Calu3 (cell line): ENCODE data around the gene CDYL. TPM values are rescaled to one million over a fixed set of nuclear protein-coding genes. Genes with fewer than 3 reads are reported as not detected.

Source experiments
- BruUV-seq: library from RNA; stranded (reverse); fragments of 400-500 nt; replicated peaks from 2 replicates; lab custom pipeline; 2021; lab: Mats Ljungman, UMichigan
- CTCF ChIA-PET: fragments of 300-600 bp; sonication (Branson Sonifier 250); formaldehyde crosslinking; loops from one replicate; lab custom pipeline; 2022; ENCODE audit warnings: antibody characterized with exemption; lab: Charles Lee
- DNase-seq: peaks from one replicate; pipeline ENCODE4 v3.0.0; 2022
- H3K27ac Mint-ChIP-seq: one replicate; pipeline ENCODE4 v1.8.0; 2022; ENCODE audit warnings: mixed read lengths; ENCODE audit not compliant: unreplicated experiment
- H3K27me3 Mint-ChIP-seq: one replicate; pipeline ENCODE4 v1.8.0; 2022; ENCODE audit warnings: mixed read lengths; ENCODE audit not compliant: unreplicated experiment
- H3K36me3 Mint-ChIP-seq: one replicate; pipeline ENCODE4 v1.8.0; 2022; ENCODE audit warnings: mild to moderate bottlenecking, moderate library complexity, mixed read lengths; ENCODE audit not compliant: insufficient read depth, unreplicated experiment
- H3K4me1 Mint-ChIP-seq: one replicate; pipeline ENCODE4 v1.8.0; 2022; ENCODE audit warnings: mild to moderate bottlenecking, low read depth, mixed read lengths; ENCODE audit not compliant: unreplicated experiment
- H3K4me3 Mint-ChIP-seq: one replicate; pipeline ENCODE4 v1.8.0; 2022; ENCODE audit warnings: mild to moderate bottlenecking, low read depth, moderate library complexity, mixed read lengths; ENCODE audit not compliant: unreplicated experiment
- H3K9me3 Mint-ChIP-seq: one replicate; pipeline ENCODE4 v1.8.0; 2022; ENCODE audit warnings: low read depth, mixed read lengths; ENCODE audit not compliant: unreplicated experiment
- CTCF ChIP-seq: fragments of 200-600 bp; IDR thresholded peaks from one replicate; pipeline ENCODE4 v1.8.0; 2022; ENCODE audit warnings: antibody characterized with exemption; ENCODE audit not compliant: unreplicated experiment
- intact Hi-C: fragments of 100-400 bp; cut with micrococcal nuclease; formaldehyde crosslinking; loops from one replicate; pipeline ENCODE4 v1.10.0; 2022; ENCODE audit not compliant: unreplicated experiment
- total RNA-seq: library from RNA; stranded (reverse); gene quantifications from 2 replicates; pipeline ENCODE4 v1.2.3, GENCODE V29; 2022

Gene CDYL
- total RNA-seq, 1 experiment from 2014 or later = 48.9 TPM

- no peak for DNase-seq
- CTCF ChIA-PET = no interaction called here
- H3K9me3 Mint-ChIP-seq = peaks cover 4% of the 10 kb centered on the region
- H3K4me1 Mint-ChIP-seq = no peaks in the 10 kb centered on the region
- H3K36me3 Mint-ChIP-seq = no peaks in the 10 kb centered on the region
- no TSS peak for BruUV-seq
- intact Hi-C loops = no loop called here
- H3K4me3 Mint-ChIP-seq = no peak overlapping the region
- TF ChIP-seq CTCF = no peak
- H3K27ac Mint-ChIP-seq = no peak overlapping the region
- peaks cover 15% of the 10 kb centered on the region for H3K27me3 Mint-ChIP-seq
Observed at GRCh38 chr6:4987432-4987831, 211.2 kb downstream of the CDYL start.

- BruUV-seq = no TSS peak
- intact Hi-C loops = no loop called here
- no peak overlapping the region for H3K4me3 Mint-ChIP-seq
- H3K27ac Mint-ChIP-seq = no peak overlapping the region
- no peak for TF ChIP-seq CTCF
- no peaks in the 10 kb centered on the region for H3K36me3 Mint-ChIP-seq
- no peaks in the 10 kb centered on the region for H3K27me3 Mint-ChIP-seq
- DNase-seq = no peak
- no peaks in the 10 kb centered on the region for H3K9me3 Mint-ChIP-seq
- CTCF ChIA-PET = no interaction called here
- H3K4me1 Mint-ChIP-seq = no peaks in the 10 kb centered on the region
Observed at GRCh38 chr6:4994741-4995140, 218.5 kb downstream of the CDYL start.

GRCh38 chr6:4997862-4998261 is 221.7 kb downstream of the CDYL start:
- no peaks in the 10 kb centered on the region for H3K27me3 Mint-ChIP-seq
- no peak for DNase-seq
- no peak for TF ChIP-seq CTCF
- H3K36me3 Mint-ChIP-seq = no peaks in the 10 kb centered on the region
- H3K9me3 Mint-ChIP-seq = no peaks in the 10 kb centered on the region
- CTCF ChIA-PET = no interaction called here
- H3K4me3 Mint-ChIP-seq = no peak overlapping the region
- no peak overlapping the region for H3K27ac Mint-ChIP-seq
- no peaks in the 10 kb centered on the region for H3K4me1 Mint-ChIP-seq
- no TSS peak for BruUV-seq
- intact Hi-C loops = no loop called here

- BruUV-seq = no TSS peak
- DNase-seq = no peak
- no peak for TF ChIP-seq CTCF
- no peaks in the 10 kb centered on the region for H3K27me3 Mint-ChIP-seq
- intact Hi-C loops = no loop called here
- H3K9me3 Mint-ChIP-seq = no peaks in the 10 kb centered on the region
- no peak overlapping the region for H3K4me3 Mint-ChIP-seq
- no peak overlapping the region for H3K27ac Mint-ChIP-seq
- CTCF ChIA-PET = no interaction called here
- no peaks in the 10 kb centered on the region for H3K4me1 Mint-ChIP-seq
- H3K36me3 Mint-ChIP-seq = peaks cover 13% of the 10 kb centered on the region
Observed at GRCh38 chr6:4999586-4999985, 223.4 kb downstream of the CDYL start.
